Ovary (tissue), 3 donors: ENCODE results near the gene ENOX2.

Experiments
- POLR2A ChIP-seq: fragments of 450-650 bp; IDR thresholded peaks from one replicate; pipeline ENCODE4 v1.6.1; 2017; ENCODE audit warnings: antibody characterized with exemption, mild to moderate bottlenecking, moderate library complexity
- TF ChIP-seq, protein P1 (sequence below), 3 donors: fragments of 450-650 bp in 2 of 3; fragments of 200-600 bp in 1 of 3; IDR thresholded peaks; one replicate each; pipeline versions ENCODE4 v1.5.1 to v1.8.0; 2016 to 2022; ENCODE audit warnings: antibody characterized with exemption in 3 of 3, mild to moderate bottlenecking in 1 of 3
- donor health status: DM: no; HTN: no; CAD: no.

DNA sequence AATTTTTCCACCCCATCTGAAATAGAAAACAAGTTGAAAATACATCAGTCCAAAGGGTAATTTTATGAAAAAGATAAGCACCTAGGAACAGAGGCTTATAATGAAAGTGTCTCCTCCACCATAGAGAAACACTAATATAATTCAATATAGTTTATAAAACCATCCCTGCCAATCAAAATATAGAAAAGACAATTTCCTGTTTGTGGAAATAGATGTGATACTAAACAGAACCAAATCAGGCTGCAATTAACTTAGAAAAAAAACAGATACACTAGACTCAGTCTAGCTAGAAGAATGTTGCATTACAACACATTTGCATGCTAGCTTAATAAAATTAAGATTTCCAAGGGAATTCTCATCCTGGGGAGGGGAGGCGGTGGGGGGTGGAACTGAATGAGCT, 68.2 kb downstream of the ENOX2 start:
- TF ChIP-seq, protein P1, sequence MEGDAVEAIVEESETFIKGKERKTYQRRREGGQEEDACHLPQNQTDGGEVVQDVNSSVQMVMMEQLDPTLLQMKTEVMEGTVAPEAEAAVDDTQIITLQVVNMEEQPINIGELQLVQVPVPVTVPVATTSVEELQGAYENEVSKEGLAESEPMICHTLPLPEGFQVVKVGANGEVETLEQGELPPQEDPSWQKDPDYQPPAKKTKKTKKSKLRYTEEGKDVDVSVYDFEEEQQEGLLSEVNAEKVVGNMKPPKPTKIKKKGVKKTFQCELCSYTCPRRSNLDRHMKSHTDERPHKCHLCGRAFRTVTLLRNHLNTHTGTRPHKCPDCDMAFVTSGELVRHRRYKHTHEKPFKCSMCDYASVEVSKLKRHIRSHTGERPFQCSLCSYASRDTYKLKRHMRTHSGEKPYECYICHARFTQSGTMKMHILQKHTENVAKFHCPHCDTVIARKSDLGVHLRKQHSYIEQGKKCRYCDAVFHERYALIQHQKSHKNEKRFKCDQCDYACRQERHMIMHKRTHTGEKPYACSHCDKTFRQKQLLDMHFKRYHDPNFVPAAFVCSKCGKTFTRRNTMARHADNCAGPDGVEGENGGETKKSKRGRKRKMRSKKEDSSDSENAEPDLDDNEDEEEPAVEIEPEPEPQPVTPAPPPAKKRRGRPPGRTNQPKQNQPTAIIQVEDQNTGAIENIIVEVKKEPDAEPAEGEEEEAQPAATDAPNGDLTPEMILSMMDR (IDR thresholded peaks at IDR 0.05), result no peak
- TF ChIP-seq POLR2A, result no peak
